Esophagus (tissue), 2 donors: ENCODE data around the gene VAC14. TPM values are rescaled to one million over a fixed set of nuclear protein-coding genes. Genes with fewer than 3 reads are reported as not detected.

Source experiments
- H3K27ac ChIP-seq, 2 donors: one replicate each; pipeline ENCODE4 v1.5.1; 2013; ENCODE audit warnings: low read depth in 2 of 2, mild to moderate bottlenecking in 2 of 2, inconsistent platforms in 1 of 2, low read length in 1 of 2, moderate library complexity in 1 of 2
- H3K27me3 ChIP-seq, 2 donors: one replicate each; pipeline ENCODE4 v1.6.1; 2013; ENCODE audit warnings: low read length in 2 of 2, control low read depth in 1 of 2, mild to moderate bottlenecking in 1 of 2; ENCODE audit not compliant: insufficient read depth in 2 of 2, control insufficient read depth in 1 of 2
- H3K36me3 ChIP-seq, 2 donors: one replicate each; pipeline ENCODE4 v1.6.1; 2013; ENCODE audit warnings: low read length in 1 of 2; ENCODE audit not compliant: control insufficient read depth in 2 of 2, insufficient read depth in 2 of 2
- H3K4me1 ChIP-seq, 2 donors: one replicate each; pipeline ENCODE4 v1.6.1; 2013; ENCODE audit warnings: low read length in 1 of 2; ENCODE audit not compliant: control insufficient read depth in 2 of 2, insufficient read depth in 2 of 2
- H3K4me3 ChIP-seq, 2 donors: one replicate each; pipeline ENCODE4 v1.5.1; 2013; ENCODE audit warnings: low read length in 2 of 2, mild to moderate bottlenecking in 2 of 2, low read depth in 1 of 2, moderate library complexity in 1 of 2
- H3K9me3 ChIP-seq, 2 donors: one replicate each; pipeline ENCODE4 v1.6.1; 2013; ENCODE audit warnings: mild to moderate bottlenecking in 2 of 2, low read depth in 1 of 2, low read length in 1 of 2, moderate library complexity in 1 of 2; ENCODE audit not compliant: control insufficient read depth in 2 of 2, insufficient read depth in 1 of 2
- WGBS, 2 donors: extraction: QIAGEN DNeasy Blood & Tissue Kit; methylation state at CpG; one replicate each; pipeline ENCODE4 v1.1.7; 2013; 5-methylcytosine and 5-hydroxymethylcytosine counted together
- polyA plus RNA-seq, 2 donors: library from polyadenylated mRNA; stranded (reverse); fragments of 200-250 nt; gene quantifications; one replicate each; pipeline ENCODE4 v1.2.3, GENCODE V29; 2013
- donor health status: healthy with polysubstance abuse.
- donor health status: Bipolar disorder and iron deficiency.

The VAC14 gene
- polyA plus RNA-seq, 2 donors, result 24.8 to 31.3 TPM

GRCh38 chr16:70724146-70725023 is 76.6 kb downstream of the VAC14 start:
- 90 to 94% methylated on average over 15 of the region's 15 CpGs for whole genome bisulfite sequencing, 2 donors
- no peaks in the 10 kb centered on the region for H3K27me3 ChIP-seq
- peaks cover 3 to 10% of the 10 kb centered on the region in 2 donors for H3K4me1 ChIP-seq
- peaks cover 0 to 16% of the 10 kb centered on the region in 2 donors for H3K36me3 ChIP-seq
- peak overlapping the region in 1 of 2 donors; percentile 89 for H3K27ac ChIP-seq
- no peak overlapping the region for H3K4me3 ChIP-seq
- H3K9me3 ChIP-seq, result no peaks in the 10 kb centered on the region

- Histone ChIP-seq H3K36me3 (peaks cover 0 to 11% of the 10 kb centered on the region in 2 donors), H3K4me3 (no peak overlapping the region), H3K27me3 (no peaks in the 10 kb centered on the region), H3K9me3 (no peaks in the 10 kb centered on the region), H3K4me1 (peaks cover 0 to 10% of the 10 kb centered on the region in 2 donors), H3K27ac (no peak overlapping the region)
- WGBS, 2 donors, result 90 to 91% methylated on average over 6 of the region's 6 CpGs
Measured at GRCh38 chr16:70723740-70724145, 77.2 kb downstream of the VAC14 start.

- Histone ChIP-seq H3K9me3 (no peaks in the 10 kb centered on the region), H3K27ac (no peak overlapping the region), H3K4me3 (no peak overlapping the region), H3K4me1 (peaks cover 0 to 9% of the 10 kb centered on the region in 2 donors), H3K36me3 (no peaks in the 10 kb centered on the region), H3K27me3 (no peaks in the 10 kb centered on the region)
- WGBS, 2 donors, result 93 to 94% methylated on average over 18 of the region's 18 CpGs
Measured at GRCh38 chr16:70721202-70721963, 79.6 kb downstream of the VAC14 start.

GRCh38 chr16:70720425-70721201 is 80.3 kb downstream of the VAC14 start:
- Histone ChIP-seq H3K4me3 (no peak overlapping the region), H3K36me3 (no peaks in the 10 kb centered on the region), H3K27me3 (no peaks in the 10 kb centered on the region), H3K27ac (no peak overlapping the region), H3K9me3 (no peaks in the 10 kb centered on the region), H3K4me1 (peaks cover 0 to 3% of the 10 kb centered on the region in 2 donors)
- 96 to 98% methylated on average over 18 of the region's 18 CpGs for WGBS, 2 donors

GRCh38 chr16:70717065-70717464 is 83.9 kb downstream of the VAC14 start:
- Histone ChIP-seq H3K27me3 (no peaks in the 10 kb centered on the region), H3K36me3 (no peaks in the 10 kb centered on the region), H3K27ac (no peak overlapping the region), H3K4me3 (no peak overlapping the region), H3K4me1 (peaks cover 2 to 11% of the 10 kb centered on the region in 2 donors), H3K9me3 (no peaks in the 10 kb centered on the region)
- 95 to 97% methylated on average over 9 of the region's 9 CpGs for WGBS, 2 donors

GRCh38 chr16:70715860-70716357 is 85.0 kb downstream of the VAC14 start:
- Histone ChIP-seq H3K27me3 (no peaks in the 10 kb centered on the region), H3K27ac (peak overlapping the region; percentile 81 to 91), H3K9me3 (no peaks in the 10 kb centered on the region), H3K36me3 (peaks cover 0 to 3% of the 10 kb centered on the region in 2 donors), H3K4me1 (peaks cover 2 to 11% of the 10 kb centered on the region in 2 donors), H3K4me3 (no peak overlapping the region)
- 34 to 44% methylated on average over 6 of the region's 6 CpGs for WGBS, 2 donors

GRCh38 chr16:70715055-70715858 is 85.7 kb downstream of the VAC14 start:
- H3K36me3 ChIP-seq, result peaks cover 0 to 3% of the 10 kb centered on the region in 2 donors
- peak overlapping the region; percentile 81 to 91 for H3K27ac ChIP-seq
- no peak overlapping the region for H3K4me3 ChIP-seq
- H3K27me3 ChIP-seq, result no peaks in the 10 kb centered on the region
- peaks cover 2 to 11% of the 10 kb centered on the region in 2 donors for H3K4me1 ChIP-seq
- WGBS, 2 donors, result 34 to 57% methylated on average over 23 of the region's 23 CpGs
- no peaks in the 10 kb centered on the region for H3K9me3 ChIP-seq

- Histone ChIP-seq H3K36me3 (peaks cover 0 to 3% of the 10 kb centered on the region in 2 donors), H3K4me3 (no peak overlapping the region), H3K27ac (peak overlapping the region; percentile 81 to 91), H3K27me3 (no peaks in the 10 kb centered on the region), H3K9me3 (no peaks in the 10 kb centered on the region), H3K4me1 (peaks cover 5 to 17% of the 10 kb centered on the region in 2 donors)
- WGBS, 2 donors, result 67 to 68% methylated on average over 10 of the region's 10 CpGs
Measured at GRCh38 chr16:70714581-70715054, 86.3 kb downstream of the VAC14 start.
